H7 (cell line): ENCODE measurements around the gene ADISSP. TPM values are rescaled to one million over a fixed set of nuclear protein-coding genes. Genes with fewer than 3 reads are reported as not detected.

Experiments
- DNase-seq: peaks from one replicate; pipeline ENCODE4 v3.0.0; 2012
- H3K27me3 ChIP-seq: 2 replicates; pipeline ENCODE4 v1.6.0; 2011; ENCODE audit warnings: mild to moderate bottlenecking, low read length; ENCODE audit not compliant: control insufficient read depth, insufficient read depth
- H3K36me3 ChIP-seq: replicated peaks from 2 replicates; pipeline ENCODE4 v1.5.1; 2011; ENCODE audit warnings: low read length; ENCODE audit not compliant: control insufficient read depth, insufficient read depth
- H3K4me3 ChIP-seq: 2 replicates; pipeline ENCODE4 v1.5.1; 2011; ENCODE audit warnings: low read depth, mild to moderate bottlenecking, control low read depth, low read length, moderate library complexity; ENCODE audit not compliant: insufficient read depth
- total RNA-seq: library from RNA; depleted of rRNA; stranded (reverse); fragments of >200 nt; shearing (Covaris generic); gene quantifications from 2 replicates; pipeline ENCODE4 v1.2.3, GENCODE V29; 2014

Gene ADISSP
- total RNA-seq, 1 experiment from 2014 or later = 107 TPM

- H3K4me3 ChIP-seq = peak overlapping the region; percentile 57
- peaks cover 45% of the 10 kb centered on the region for H3K27me3 ChIP-seq
- peak; percentile 95 for DNase-seq
- no peaks in the 10 kb centered on the region for H3K36me3 ChIP-seq
These were observed 10.4 kb upstream of the ADISSP start for GRCh38 chr20:3777716-3778629.

GRCh38 chr20:3777381-3777715, 9.8 kb upstream of the ADISSP start:
- peak overlapping the region; percentile 57 for H3K4me3 ChIP-seq
- peaks cover 45% of the 10 kb centered on the region for H3K27me3 ChIP-seq
- H3K36me3 ChIP-seq = no peaks in the 10 kb centered on the region
- DNase-seq = no peak

GRCh38 chr20:3775457-3776108, 8.0 kb upstream of the ADISSP start:
- Histone ChIP-seq H3K27me3 (peaks cover 42% of the 10 kb centered on the region), H3K36me3 (no peaks in the 10 kb centered on the region), H3K4me3 (no peak overlapping the region)
- DNase-seq = no peak

GRCh38 chr20:3771552-3772058, 4.1 kb upstream of the ADISSP start:
- no peaks in the 10 kb centered on the region for H3K36me3 ChIP-seq
- DNase-seq = no peak
- H3K4me3 ChIP-seq = no peak overlapping the region
- peaks cover 11% of the 10 kb centered on the region for H3K27me3 ChIP-seq

GRCh38 chr20:3768342-3769130, 983 bp upstream of the ADISSP start:
- H3K27me3 ChIP-seq = peaks cover 4% of the 10 kb centered on the region
- DNase-seq = peak; percentile 97
- H3K4me3 ChIP-seq = peak overlapping the region; percentile 86
- H3K36me3 ChIP-seq = no peaks in the 10 kb centered on the region; the same call in 1 of the 2 replicates

GRCh38 chr20:3767110-3767426, 485 bp downstream of the ADISSP start:
- peaks cover 4% of the 10 kb centered on the region for H3K27me3 ChIP-seq
- peak; percentile 76 for DNase-seq
- no peaks in the 10 kb centered on the region; the same call in 1 of the 2 replicates for H3K36me3 ChIP-seq
- H3K4me3 ChIP-seq = peak overlapping the region; percentile 79

- Histone ChIP-seq H3K4me3 (peak overlapping the region; percentile 79), H3K27me3 (peaks cover 4% of the 10 kb centered on the region), H3K36me3 (peaks cover under 1% of the 10 kb centered on the region; the same call in 1 of the 2 replicates)
- no peak for DNase-seq
These were observed 987 bp downstream of the ADISSP start for GRCh38 chr20:3766422-3767109.

- peak; percentile 8 for DNase-seq
- peaks cover 1% of the 10 kb centered on the region for H3K36me3 ChIP-seq
These were observed 2.2 kb downstream of the ADISSP start for GRCh38 chr20:3765171-3765882.

GRCh38 chr20:3764659-3765058, 2.9 kb downstream of the ADISSP start:
- H3K4me3 ChIP-seq = no peak overlapping the region
- H3K27me3 ChIP-seq = peaks cover 3% of the 10 kb centered on the region
- DNase-seq = peak; percentile 13
- peaks cover 1% of the 10 kb centered on the region for H3K36me3 ChIP-seq

More at GRCh38 chr20:3765171-3765882, 2.2 kb downstream of the ADISSP start:
- Histone ChIP-seq H3K4me3 (no peak overlapping the region), H3K27me3 (peaks cover 4% of the 10 kb centered on the region)

GRCh38 chr20:3763671-3764601, 3.6 kb downstream of the ADISSP start:
- DNase-seq = peak; percentile 17
- no peak overlapping the region for H3K4me3 ChIP-seq
- peaks cover 3% of the 10 kb centered on the region for H3K27me3 ChIP-seq
- peaks cover 1% of the 10 kb centered on the region for H3K36me3 ChIP-seq

GRCh38 chr20:3760655-3761348, 6.8 kb downstream of the ADISSP start:
- Histone ChIP-seq H3K36me3 (peaks cover 1% of the 10 kb centered on the region), H3K4me3 (no peak overlapping the region), H3K27me3 (no peaks in the 10 kb centered on the region)
- no peak for DNase-seq

- Histone ChIP-seq H3K27me3 (no peaks in the 10 kb centered on the region), H3K36me3 (peaks cover 2% of the 10 kb centered on the region), H3K4me3 (no peak overlapping the region)
- no peak for DNase-seq
These were observed 7.7 kb downstream of the ADISSP start for GRCh38 chr20:3759884-3760283.
